SK-N-MC (cell line): ENCODE measurements around the gene EPHA8.

Experiments used
- EZH2 ChIP-seq: fragments of 200-600 bp; sonication (generic); IDR thresholded peaks from one replicate; pipeline ENCODE4 v1.6.1; 2017; ENCODE audit warnings: antibody characterized with exemption
- POLR2AphosphoS5 ChIP-seq: IDR thresholded peaks from 2 replicates; pipeline ENCODE4 v1.6.1; 2012; ENCODE audit warnings: mild to moderate bottlenecking, low read depth, low read length, borderline replicate concordance

- TF ChIP-seq POLR2AphosphoS5 (no peak), EZH2 (no peak)
These were observed 8.0 kb upstream of the EPHA8 start for GRCh38 chr1:22555371-22555656.
